Measurements from ENCODE around the gene MBLAC1. TPM values are rescaled to one million over a fixed set of nuclear protein-coding genes. Genes with fewer than 3 reads are reported as not detected.

The MBLAC1 gene
- total and polyA plus RNA-seq, 9 of the 15 experiments (the other 6 are each of a cell fraction or from before 2014, with no cell fraction given) = 0.03 to 3.1 (median 0.52) TPM

- H3K36me3 ChIP-seq (ENCODE audit: control insufficient read depth, insufficient read depth, low read length) = peaks cover 97% of the 10 kb centered on the region
- no peak overlapping the region for H3K4me2 ChIP-seq (ENCODE audit: insufficient read depth, low read length)
- H3K9me1 ChIP-seq (ENCODE audit: control insufficient read depth, insufficient read depth, low read length) = peaks cover 3% of the 10 kb centered on the region
- ChIA-PET POLR2A (interaction anchor here (0.9 to 1.4 kb wide), 6 partner anchors 10 to 106 kb away, joined by 3 to 8 read pairs (median 4); no protein-coding TSS in a partner anchor), CTCF (ENCODE audit: low intra/inter-chr PET ratio) (no interaction called here)
- H2AFZ ChIP-seq (ENCODE audit: low read depth, low read length) = no peak overlapping the region
- intact Hi-C loops (cut with micrococcal nuclease) = no loop called here
- no peak overlapping the region for H3K27ac ChIP-seq (ENCODE audit: extremely low read depth, low read depth, low read length)
- TF ChIP-seq POLR2G (IDR thresholded peaks at IDR 0.05; ENCODE audit: low read depth, low read length) (peak; percentile 72), RBFOX2 (IDR thresholded peaks at IDR 0.05; ENCODE audit: low read depth, low read length) (peak; percentile 76), POLR2A (conservative IDR thresholded peaks at IDR 0.05) (peak; percentile 20; the same call in 1 of the 2 replicates), NR2C1 (IDR thresholded peaks at IDR 0.05) (no peak), NR2C1 (tag; IDR thresholded peaks at IDR 0.05) (no peak), MEIS2 (IDR thresholded peaks at IDR 0.05; ENCODE audit: partially characterized antibody) (no peak), MCM7 (IDR thresholded peaks at IDR 0.05) (no peak)
- TF ChIP-seq, protein P1, sequence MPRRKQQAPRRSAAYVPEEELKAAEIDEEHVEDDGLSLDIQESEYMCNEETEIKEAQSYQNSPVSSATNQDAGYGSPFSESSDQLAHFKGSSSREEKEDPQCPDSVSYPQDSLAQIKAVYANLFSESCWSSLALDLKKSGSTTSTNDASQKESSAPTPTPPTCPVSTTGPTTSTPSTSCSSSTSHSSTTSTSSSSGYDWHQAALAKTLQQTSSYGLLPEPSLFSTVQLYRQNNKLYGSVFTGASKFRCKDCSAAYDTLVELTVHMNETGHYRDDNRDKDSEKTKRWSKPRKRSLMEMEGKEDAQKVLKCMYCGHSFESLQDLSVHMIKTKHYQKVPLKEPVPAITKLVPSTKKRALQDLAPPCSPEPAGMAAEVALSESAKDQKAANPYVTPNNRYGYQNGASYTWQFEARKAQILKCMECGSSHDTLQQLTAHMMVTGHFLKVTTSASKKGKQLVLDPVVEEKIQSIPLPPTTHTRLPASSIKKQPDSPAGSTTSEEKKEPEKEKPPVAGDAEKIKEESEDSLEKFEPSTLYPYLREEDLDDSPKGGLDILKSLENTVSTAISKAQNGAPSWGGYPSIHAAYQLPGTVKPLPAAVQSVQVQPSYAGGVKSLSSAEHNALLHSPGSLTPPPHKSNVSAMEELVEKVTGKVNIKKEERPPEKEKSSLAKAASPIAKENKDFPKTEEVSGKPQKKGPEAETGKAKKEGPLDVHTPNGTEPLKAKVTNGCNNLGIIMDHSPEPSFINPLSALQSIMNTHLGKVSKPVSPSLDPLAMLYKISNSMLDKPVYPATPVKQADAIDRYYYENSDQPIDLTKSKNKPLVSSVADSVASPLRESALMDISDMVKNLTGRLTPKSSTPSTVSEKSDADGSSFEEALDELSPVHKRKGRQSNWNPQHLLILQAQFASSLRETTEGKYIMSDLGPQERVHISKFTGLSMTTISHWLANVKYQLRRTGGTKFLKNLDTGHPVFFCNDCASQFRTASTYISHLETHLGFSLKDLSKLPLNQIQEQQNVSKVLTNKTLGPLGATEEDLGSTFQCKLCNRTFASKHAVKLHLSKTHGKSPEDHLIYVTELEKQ (CRISPR knock-in tag; IDR thresholded peaks at IDR 0.05) = no peak
- WGBS (ENCODE audit: insufficient coverage, low coverage, missing lambda C conversion rate) = 95% methylated on average over 17 of the region's 17 CpGs
- H4K20me1 ChIP-seq (replicated peaks; ENCODE audit: control insufficient read depth, insufficient read depth, low read length) = peaks cover 61% of the 10 kb centered on the region
- H3K4me3 ChIP-seq = no peak overlapping the region
- H3K79me2 ChIP-seq (ENCODE audit: control insufficient read depth, insufficient read depth, low read length) = peaks cover 46% of the 10 kb centered on the region
- peaks cover 5 to 19% of the 10 kb centered on the region in 2 experiments; a peak in 4 of 5 replicates for H3K4me1 ChIP-seq (replicated peaks in 1 of 2; ENCODE audit: control insufficient read depth in 2 of 2, insufficient read depth in 2 of 2, low read length in 2 of 2)
- H3K27me3 ChIP-seq (ENCODE audit: control insufficient read depth in 2 of 2, insufficient read depth in 2 of 2, low read length in 2 of 2) = no peaks in the 10 kb centered on the region
- no TSS peak for BruUV-seq (replicated peaks)
- in situ Hi-C loops (cut with MboI) = no loop called here
- H3K9me3 ChIP-seq (replicated peaks; ENCODE audit: control insufficient read depth, insufficient read depth, low read depth, low read length) = no peaks in the 10 kb centered on the region
- no peak for FAIRE-seq
- H3K9ac ChIP-seq (ENCODE audit: insufficient read depth in 1 of 2, low read depth in 2 of 2, low read length in 2 of 2) = peak overlapping the region in 1 of 2 experiments; percentile 47; a peak in 1 of 4 replicates
- no peak for ATAC-seq
- no peak for DNase-seq (ENCODE audit: extremely low read depth in 1 of 4, low spot score in 3 of 4)
These were observed 31.1 kb upstream of the MBLAC1 start for GRCh38 chr7:100095704-100096103.
